Measurements from ENCODE around the gene THBS1. TPM values are rescaled to one million over a fixed set of nuclear protein-coding genes. Genes with fewer than 3 reads are reported as not detected.

THBS1 gene
- total and polyA plus RNA-seq, 3 donors from 2014 or later, result 12.6 to 20.7 (median 13.9) TPM

GRCh38 chr15:39605146-39605545 is 24.3 kb downstream of the THBS1 start:
- 68 to 86% methylated on average over 1 of the region's 1 CpG for whole genome bisulfite sequencing, 2 donors
- no peaks in the 10 kb centered on the region for H3K9me3 ChIP-seq
- H3K4me1 ChIP-seq, result peaks cover 5% of the 10 kb centered on the region
- H3K4me3 ChIP-seq, result no peak overlapping the region
- no peaks in the 10 kb centered on the region for H3K36me3 ChIP-seq (ENCODE audit: low read depth, missing control alignments)
- no peak for DNase-seq
- no peak for TF ChIP-seq POLR2A (IDR thresholded peaks at IDR 0.05)
- TF ChIP-seq, protein P1, sequence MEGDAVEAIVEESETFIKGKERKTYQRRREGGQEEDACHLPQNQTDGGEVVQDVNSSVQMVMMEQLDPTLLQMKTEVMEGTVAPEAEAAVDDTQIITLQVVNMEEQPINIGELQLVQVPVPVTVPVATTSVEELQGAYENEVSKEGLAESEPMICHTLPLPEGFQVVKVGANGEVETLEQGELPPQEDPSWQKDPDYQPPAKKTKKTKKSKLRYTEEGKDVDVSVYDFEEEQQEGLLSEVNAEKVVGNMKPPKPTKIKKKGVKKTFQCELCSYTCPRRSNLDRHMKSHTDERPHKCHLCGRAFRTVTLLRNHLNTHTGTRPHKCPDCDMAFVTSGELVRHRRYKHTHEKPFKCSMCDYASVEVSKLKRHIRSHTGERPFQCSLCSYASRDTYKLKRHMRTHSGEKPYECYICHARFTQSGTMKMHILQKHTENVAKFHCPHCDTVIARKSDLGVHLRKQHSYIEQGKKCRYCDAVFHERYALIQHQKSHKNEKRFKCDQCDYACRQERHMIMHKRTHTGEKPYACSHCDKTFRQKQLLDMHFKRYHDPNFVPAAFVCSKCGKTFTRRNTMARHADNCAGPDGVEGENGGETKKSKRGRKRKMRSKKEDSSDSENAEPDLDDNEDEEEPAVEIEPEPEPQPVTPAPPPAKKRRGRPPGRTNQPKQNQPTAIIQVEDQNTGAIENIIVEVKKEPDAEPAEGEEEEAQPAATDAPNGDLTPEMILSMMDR (IDR thresholded peaks at IDR 0.05), result no peak
- intact Hi-C loops (cut with DNase I; ENCODE audit: low total_unique reads), result no loop called here
- no peaks in the 10 kb centered on the region for H3K27me3 ChIP-seq
- peak overlapping the region in 1 of 2 donors; percentile 5 for H3K27ac ChIP-seq

DNA sequence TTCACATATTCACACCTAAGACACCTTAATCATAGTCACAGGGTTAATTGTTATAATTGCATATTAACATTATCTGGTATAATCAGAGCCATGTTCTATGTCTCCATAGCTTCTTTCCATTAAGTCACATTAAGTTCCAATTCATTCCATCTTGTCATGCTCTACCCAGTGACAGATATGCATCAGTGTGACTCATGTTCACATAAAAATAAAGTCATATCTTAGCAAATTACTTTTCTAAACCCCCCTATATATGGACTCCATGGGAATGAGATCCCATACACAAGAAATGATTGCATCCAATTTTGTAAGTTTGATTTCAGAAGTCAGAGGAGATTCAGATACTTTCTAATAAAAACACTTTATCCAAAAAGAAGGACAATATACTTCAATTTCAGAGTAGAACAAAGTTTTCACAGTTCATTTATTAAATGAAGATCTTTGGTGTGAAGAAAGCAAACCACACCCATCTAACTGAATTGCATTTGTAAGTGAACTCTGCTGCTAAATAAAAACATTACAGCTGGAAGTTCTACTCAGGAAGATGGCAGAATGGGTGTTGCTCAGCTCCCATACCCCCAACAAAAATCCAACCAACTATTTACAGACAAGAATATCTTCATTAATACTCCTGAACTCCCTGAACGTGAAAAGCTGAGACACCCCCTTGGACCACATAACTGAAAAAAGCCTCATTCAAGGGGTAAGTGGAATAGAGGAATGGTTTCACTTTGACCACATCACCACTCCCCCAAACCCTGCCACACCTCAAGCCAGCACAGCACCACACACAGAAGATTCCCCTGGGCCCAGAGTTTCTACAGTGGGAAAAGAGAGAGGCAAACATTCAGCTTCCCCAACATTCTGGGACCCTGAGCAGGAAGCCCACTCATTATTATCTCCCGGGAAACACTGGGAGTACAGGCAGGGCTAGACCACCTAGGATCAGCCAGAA is 27.6 kb downstream of the THBS1 start:
- TF ChIP-seq, protein P1 (IDR thresholded peaks at IDR 0.05), result no peak
- no peak for TF ChIP-seq POLR2A (IDR thresholded peaks at IDR 0.05)
- H3K27ac ChIP-seq, result no peak overlapping the region
- no peaks in the 10 kb centered on the region for H3K27me3 ChIP-seq
- H3K36me3 ChIP-seq (ENCODE audit: low read depth, missing control alignments), result no peaks in the 10 kb centered on the region
- H3K4me1 ChIP-seq, result peaks cover 5% of the 10 kb centered on the region
- H3K4me3 ChIP-seq, result no peak overlapping the region
- H3K9me3 ChIP-seq, result no peaks in the 10 kb centered on the region
- intact Hi-C loops (cut with DNase I; ENCODE audit: low total_unique reads), result no loop called here
- no peak for DNase-seq
- 76 to 83% methylated on average over 2 of the region's 2 CpGs for WGBS, 2 donors

DNA sequence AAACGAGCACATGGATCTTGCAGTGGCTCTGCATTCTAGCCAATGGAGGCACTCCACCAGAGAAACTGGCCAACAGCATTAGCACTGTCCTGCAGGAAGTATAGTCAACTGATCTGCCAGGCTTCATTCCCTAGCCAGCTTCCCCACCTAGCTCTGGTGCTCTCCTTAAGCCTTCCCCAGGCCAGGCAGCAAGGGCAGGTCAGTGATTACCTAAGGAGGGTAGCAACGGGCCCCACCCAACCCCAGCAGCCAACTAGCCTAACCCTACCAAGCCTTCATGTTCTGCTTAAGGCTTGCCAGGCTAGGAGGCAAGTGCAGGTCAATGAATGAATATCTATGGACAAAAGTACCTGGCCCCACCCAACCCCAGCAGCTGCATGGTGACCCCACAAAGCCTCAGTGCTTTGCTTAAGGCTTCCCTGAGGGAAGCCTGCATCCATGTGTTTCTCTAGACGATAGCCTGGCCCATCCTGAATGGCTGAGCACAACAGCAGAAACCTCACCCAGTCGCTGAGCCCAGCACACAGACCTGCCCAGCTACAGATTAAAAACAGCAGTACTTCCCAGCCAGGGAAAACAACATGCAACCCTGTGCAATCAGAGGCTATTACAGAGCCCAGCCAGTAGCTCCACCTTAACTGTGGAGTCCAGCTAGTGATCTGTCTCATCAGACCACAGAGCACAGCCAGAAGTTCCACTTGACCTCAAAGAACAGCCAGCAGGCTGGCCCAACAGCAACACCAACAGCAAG is 28.5 kb downstream of the THBS1 start:
- Histone ChIP-seq H3K9me3 (no peaks in the 10 kb centered on the region), H3K36me3 (ENCODE audit: low read depth, missing control alignments) (no peaks in the 10 kb centered on the region), H3K27me3 (no peaks in the 10 kb centered on the region), H3K27ac (no peak overlapping the region), H3K4me3 (no peak overlapping the region), H3K4me1 (peaks cover 5% of the 10 kb centered on the region)
- no peak for DNase-seq
- TF ChIP-seq, protein P1 (IDR thresholded peaks at IDR 0.05), result no peak
- no peak for TF ChIP-seq POLR2A (IDR thresholded peaks at IDR 0.05)
- intact Hi-C loops (cut with DNase I; ENCODE audit: low total_unique reads), result no loop called here
- 75 to 82% methylated on average over 2 to 4 of the region's 4 CpGs for WGBS, 2 donors

DNA sequence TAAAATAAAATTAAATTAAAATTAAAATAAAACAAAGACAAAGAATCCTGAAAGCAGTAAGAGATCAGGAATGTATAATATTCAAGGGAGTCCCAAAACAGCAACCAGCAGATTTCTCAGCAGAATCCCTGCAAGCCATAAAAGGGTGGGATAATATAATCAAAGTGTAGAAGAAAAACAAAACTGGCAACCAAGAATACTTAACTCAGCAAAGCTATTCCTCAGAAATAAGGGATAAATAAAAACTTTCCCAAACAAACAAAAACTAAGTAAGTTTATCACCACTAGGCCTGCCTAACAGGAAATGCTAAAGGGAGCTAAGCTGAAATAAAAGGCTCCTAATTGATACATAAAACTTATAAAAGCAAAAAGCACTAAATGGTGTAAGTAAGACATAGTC is 29.8 kb downstream of the THBS1 start:
- no peaks in the 10 kb centered on the region for H3K36me3 ChIP-seq (ENCODE audit: low read depth, missing control alignments)
- H3K4me3 ChIP-seq, result no peak overlapping the region
- DNase-seq, result no peak
- intact Hi-C loops (cut with DNase I; ENCODE audit: low total_unique reads), result no loop called here
- H3K27ac ChIP-seq, result no peak overlapping the region
- H3K4me1 ChIP-seq, result peaks cover 5% of the 10 kb centered on the region
- TF ChIP-seq POLR2A (IDR thresholded peaks at IDR 0.05), result no peak
- TF ChIP-seq, protein P1 (IDR thresholded peaks at IDR 0.05), result no peak
- H3K27me3 ChIP-seq, result no peaks in the 10 kb centered on the region
- no peaks in the 10 kb centered on the region for H3K9me3 ChIP-seq
